Stimulated activated CD8-positive, alpha-beta memory T cell treated with anti-CD3 and anti-CD28 coated beads, Interleukin-15, amount 100 ng/mL, for 1 hour (primary cell): ENCODE data around the gene STOM.
"Not testable (repeated sequence)": the region's sequence is repeated elsewhere in the genome, so short reads cannot be mapped to it uniquely, and the experiment has no call there.

ENCODE experiments used
- DNase-seq: peaks from one replicate; pipeline ENCODE4 v3.0.0-alpha.2; 2020; ENCODE audit warnings: low read depth

The STOM gene

GRCh38 chr9:121300283-121301119 is 69.5 kb downstream of the STOM start:
- no peak for DNase-seq

GRCh38 chr9:121299467-121300282 is 70.4 kb downstream of the STOM start:
- no peak for DNase-seq

- no peak for DNase-seq
Measured at GRCh38 chr9:121298689-121299466, 71.2 kb downstream of the STOM start.

DNA sequence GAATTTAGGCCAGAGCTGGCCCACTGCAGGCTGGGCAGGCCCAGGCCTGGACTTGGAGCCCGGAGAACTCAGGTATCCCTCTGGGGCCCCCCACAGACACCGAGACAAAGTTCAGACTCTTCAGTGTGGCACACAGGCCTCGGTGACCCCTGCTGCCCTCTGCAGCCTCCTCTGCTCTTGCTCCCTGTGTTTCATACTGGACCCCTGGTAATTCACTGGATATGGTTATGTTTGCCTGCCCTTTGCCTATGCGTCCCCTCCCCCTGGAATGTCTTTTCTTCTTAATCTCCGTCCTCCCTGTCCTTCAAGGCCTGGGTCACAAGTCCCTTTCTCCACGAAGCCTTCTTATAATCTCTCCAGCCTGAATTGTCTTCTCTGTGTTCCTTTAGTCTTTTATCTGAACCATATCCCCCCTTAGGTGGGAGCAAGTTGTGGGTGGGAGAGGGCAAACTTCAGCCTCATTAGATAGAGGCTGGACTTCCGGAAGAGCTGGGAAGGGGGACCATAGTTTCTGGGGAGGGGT is 72.0 kb downstream of the STOM start:
- no peak for DNase-seq

- DNase-seq: no peak
Measured at GRCh38 chr9:121297389-121297788, 72.7 kb downstream of the STOM start.

DNA sequence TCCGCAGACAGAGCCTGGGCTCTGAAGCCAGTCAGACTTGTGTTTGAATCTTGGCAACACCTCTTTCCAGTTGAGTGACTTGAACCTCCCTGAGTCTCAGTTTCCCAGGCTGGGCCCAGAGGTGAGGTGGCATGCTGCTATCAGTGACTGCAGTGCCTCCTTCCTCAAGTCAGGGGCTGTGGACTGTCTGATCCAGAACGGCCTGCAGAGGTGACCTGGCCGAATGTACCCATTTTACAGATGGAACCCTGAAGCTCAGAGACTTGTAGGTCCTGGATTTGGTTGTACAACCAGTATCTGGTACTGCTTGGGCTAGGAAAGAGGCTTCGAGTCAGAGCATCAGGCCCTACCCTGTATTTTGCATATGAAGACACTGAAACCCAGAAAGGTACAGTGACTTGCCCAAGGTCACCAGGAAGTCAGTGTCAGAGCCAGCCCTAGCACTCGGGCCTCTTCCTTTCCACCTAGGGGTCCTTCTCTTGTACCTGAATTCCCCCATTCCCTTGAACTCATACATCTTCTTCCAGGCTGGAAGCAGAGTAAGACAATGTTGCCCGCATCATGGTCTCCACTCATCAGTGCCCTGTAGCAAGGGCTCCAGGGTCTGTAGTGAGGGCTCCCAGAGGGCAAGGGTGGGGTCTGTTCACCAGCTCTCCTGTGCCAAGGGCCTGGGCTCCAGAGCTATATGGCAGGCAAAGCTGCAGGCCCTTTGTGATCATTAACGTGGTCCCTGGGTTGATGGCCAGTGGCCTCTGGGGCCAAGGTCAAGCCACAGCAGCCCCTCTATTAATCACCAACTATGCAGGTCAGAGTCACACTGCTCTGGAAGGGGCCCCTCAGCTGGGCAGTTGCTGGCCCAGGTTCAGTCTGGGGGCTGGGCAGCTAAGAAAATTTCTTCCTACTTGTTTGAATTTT is 73.6 kb downstream of the STOM start:
- no peak for DNase-seq

GRCh38 chr9:121295662-121296191 is 74.3 kb downstream of the STOM start:
- DNase-seq: no peak

- DNase-seq: no peak
Measured at GRCh38 chr9:121294866-121295661, 75.0 kb downstream of the STOM start.

DNA sequence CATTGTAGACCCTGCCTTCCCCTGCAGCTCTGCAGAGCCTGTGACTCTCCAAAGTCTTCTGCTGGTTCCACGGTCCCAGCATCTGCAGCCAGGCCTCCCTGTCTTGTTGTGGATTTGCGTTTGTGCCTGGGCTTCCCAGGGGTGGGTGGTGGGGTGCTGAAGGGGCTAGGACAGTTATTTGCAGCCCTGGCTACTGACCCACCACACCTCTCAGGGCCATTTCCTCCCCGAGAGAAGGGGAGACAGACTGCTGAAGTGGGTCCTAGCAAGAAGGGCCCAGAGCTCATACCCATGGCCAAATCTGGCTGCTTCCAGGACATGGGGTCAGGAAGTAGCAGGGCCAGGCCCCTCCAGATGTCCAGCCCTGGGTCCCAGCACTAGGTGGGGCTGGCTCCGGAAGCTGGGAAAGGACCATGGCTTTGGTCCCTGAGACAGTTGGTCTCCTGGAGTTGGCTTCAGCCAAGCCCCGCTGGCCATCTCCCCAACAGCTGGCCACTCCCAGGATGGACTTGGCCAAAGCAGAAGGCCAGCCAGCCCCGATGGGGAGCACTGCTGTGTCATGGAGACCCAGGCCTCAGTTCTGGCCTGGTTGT is 75.8 kb downstream of the STOM start:
- DNase-seq: no peak

DNA sequence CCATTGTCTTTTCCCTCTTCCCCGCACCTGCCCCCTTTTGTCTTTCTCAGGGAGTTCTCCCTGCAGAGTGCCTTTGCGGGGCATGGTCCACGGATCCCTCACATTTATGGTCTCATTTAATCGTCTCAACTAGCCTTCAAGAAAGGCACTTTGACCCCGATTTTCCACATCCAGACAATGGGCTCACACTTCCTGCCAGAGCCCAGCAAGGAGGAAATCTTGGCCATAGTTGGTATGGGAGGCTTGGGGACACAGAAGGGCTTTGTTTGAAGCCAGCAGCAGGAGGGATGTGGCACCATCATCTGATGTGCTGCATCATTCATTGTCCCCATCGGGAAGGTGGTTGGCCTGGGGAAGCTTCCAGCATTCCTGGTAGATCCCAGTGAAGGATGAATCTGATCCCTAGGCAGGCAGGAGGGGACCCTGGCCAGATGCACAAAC is 77.2 kb downstream of the STOM start:
- no peak for DNase-seq

DNA sequence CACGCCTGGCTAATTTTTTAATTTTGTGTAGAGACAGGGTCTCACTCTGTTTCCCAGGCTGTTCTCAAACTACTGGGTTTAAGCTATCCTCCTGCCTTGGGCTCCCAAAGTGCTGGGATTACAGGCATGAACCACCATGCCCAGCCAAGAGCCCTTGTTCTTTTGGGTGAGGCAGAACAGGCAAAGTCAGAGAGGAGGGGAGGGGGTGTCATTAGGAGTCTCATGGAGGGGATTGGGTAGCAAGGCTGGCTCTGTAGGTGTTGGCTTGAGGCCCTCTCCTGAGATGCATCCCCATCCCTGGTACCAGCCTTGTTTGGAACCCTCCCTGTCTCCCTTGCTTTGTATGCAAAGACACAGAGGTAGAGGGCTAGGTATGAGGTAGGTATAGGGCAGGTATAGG is 78.0 kb downstream of the STOM start:
- no peak for DNase-seq

DNA sequence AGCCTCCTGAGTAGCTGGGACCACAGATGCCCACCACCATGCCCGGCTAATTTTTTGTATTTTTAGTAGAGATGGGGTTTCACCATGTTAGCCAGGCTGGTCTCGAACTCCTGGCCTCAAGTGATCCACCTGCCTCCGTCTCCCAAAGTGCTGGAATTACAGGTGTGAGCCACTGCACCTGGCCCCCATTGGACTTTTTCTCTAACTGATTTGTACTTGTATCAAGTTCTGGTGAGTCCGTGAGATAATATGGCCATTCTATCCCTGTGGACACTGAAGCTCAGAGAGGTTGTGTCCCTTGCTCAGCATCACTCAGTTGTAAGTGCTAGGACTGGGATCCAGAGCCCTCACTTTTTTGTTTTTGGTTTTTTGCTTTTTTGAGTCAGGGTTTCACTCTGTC is 78.5 kb downstream of the STOM start:
- DNase-seq: not testable (repeated sequence)

GRCh38 chr9:121289772-121290370 is 80.2 kb downstream of the STOM start:
- no peak for DNase-seq

DNA sequence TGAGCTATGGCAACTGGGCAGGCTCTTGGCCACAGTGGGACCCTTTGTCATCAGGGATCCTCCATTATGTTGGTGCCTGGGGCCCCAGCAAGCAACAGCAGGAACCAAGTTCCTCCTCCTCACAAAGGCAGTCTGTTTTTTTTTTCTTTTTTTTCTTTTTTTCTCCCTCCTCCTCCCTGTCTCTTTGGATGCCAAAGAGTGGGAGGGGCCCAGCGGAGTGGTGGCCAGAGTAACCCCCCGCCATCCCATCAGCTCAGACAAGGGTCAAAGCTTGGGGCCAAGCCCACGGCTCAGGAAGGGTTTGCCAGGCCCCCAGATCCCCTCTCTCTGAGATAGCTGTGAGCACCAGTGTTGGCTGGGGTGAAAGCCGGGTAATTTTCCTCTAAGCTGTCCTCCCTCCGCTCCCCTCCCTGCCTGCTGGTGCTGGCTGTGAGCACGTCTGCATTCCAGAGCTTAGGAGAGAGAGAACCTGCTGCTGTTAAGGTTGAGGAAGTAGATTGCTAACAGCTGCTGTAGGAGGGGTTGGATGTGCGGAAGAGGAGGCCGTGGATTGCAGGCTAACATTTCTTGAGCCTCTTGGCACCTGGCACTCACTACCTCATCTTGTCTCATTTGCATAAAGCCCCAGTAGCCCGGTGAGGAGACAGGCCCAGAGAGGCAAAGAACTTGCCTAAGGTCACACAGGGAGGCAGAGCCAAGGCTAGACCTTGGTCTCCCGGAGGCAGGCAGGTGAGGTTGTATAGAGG is 80.9 kb downstream of the STOM start:
- DNase-seq: no peak
